Measurements from ENCODE around the gene TEDC2.

DNA sequence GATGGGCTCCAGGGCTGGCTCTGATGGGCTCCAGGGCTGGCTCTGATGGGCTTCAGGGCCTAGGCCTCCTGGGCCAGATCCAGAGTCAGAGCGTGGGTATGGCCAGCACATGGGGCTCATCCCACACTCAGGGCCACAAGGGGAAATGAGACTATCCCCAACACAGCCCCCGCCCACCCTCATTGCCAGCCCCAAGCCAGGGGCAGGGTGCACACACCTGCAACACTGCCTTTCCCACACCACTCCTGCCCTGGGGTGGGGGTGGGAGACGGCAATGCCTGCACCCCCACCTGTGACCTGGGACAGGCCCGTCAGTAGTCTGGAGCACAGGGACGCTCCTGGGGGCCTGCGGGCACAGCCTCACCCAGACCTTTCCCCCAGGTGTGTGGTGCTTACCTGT is 39.5 kb downstream of the TEDC2 start:
- TF ChIP-seq, protein P1, sequence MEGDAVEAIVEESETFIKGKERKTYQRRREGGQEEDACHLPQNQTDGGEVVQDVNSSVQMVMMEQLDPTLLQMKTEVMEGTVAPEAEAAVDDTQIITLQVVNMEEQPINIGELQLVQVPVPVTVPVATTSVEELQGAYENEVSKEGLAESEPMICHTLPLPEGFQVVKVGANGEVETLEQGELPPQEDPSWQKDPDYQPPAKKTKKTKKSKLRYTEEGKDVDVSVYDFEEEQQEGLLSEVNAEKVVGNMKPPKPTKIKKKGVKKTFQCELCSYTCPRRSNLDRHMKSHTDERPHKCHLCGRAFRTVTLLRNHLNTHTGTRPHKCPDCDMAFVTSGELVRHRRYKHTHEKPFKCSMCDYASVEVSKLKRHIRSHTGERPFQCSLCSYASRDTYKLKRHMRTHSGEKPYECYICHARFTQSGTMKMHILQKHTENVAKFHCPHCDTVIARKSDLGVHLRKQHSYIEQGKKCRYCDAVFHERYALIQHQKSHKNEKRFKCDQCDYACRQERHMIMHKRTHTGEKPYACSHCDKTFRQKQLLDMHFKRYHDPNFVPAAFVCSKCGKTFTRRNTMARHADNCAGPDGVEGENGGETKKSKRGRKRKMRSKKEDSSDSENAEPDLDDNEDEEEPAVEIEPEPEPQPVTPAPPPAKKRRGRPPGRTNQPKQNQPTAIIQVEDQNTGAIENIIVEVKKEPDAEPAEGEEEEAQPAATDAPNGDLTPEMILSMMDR (IDR thresholded peaks at IDR 0.05 in 4 of 5, conservative IDR thresholded peaks at IDR 0.05 in 1 of 5), result no peak
- no peak for TF ChIP-seq POLR2A (IDR thresholded peaks at IDR 0.05)

Measured in gastrocnemius medialis (tissue), 4 donors.